GM12891 (cell line): Measurements from ENCODE around the gene ILF3.

Source experiments
- DNase-seq: peaks from one replicate; pipeline ENCODE4 v3.0.0; 2011; ENCODE audit warnings: low spot score; ENCODE audit not compliant: insufficient read length
- FAIRE-seq: peaks from 2 replicates; lab custom pipeline; 2011; peaks lifted over from hg19 to GRCh38; lab: Jason Lieb, UNC
- PAX5 ChIP-seq: IDR thresholded peaks from 2 replicates; pipeline ENCODE4 v1.6.1; 2011; ENCODE audit warnings: low read length, moderate library complexity, mild to moderate bottlenecking; ENCODE audit not compliant: insufficient read depth, severe bottlenecking
- POLR2A ChIP-seq: IDR thresholded peaks from 2 replicates; pipeline ENCODE4 v1.6.1; 2011; ENCODE audit warnings: low read depth, low read length, control low read depth
- POLR2AphosphoS5 ChIP-seq: IDR thresholded peaks from 2 replicates; pipeline ENCODE4 v1.6.1; 2011; ENCODE audit warnings: low read depth, low read length, control low read depth
- POU2F2 ChIP-seq: IDR thresholded peaks from 2 replicates; pipeline ENCODE4 v1.6.1; 2011; ENCODE audit warnings: low read depth, mild to moderate bottlenecking, control low read depth, low read length, moderate library complexity
- SPI1 ChIP-seq: IDR thresholded peaks from 2 replicates; pipeline ENCODE4 v1.6.1; 2011; ENCODE audit warnings: low read depth, low read length, control low read depth
- TAF1 ChIP-seq: IDR thresholded peaks from 2 replicates; pipeline ENCODE4 v1.6.1; 2011; ENCODE audit warnings: low read depth, low read length, control low read depth

ILF3 gene

DNA sequence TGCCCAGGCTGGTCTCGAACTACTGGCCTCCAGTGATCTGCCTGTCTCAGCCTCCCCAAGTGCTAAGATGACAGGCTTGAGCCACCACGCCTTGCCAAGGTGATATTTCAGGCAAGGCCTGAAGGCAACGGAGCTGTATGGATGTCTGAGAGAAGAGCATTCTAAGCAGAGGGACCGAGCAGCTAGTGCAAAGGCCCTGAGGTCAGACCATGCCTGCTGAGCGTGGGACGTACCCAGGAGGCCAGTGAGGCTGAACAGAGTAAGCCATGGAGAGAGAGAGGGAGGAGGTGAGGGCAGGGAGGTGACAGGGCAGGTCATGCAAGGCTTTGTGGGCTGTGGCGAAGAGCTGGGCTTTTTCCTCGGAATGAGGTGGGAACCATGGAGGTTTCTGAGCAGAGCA lies 32.2 kb upstream of the ILF3 start:
- no peak for DNase-seq
- TF ChIP-seq POU2F2, result no peak
- TF ChIP-seq POLR2AphosphoS5, result no peak
- no peak for TF ChIP-seq TAF1
- TF ChIP-seq PAX5, result no peak
- no peak for TF ChIP-seq POLR2A
- TF ChIP-seq SPI1, result no peak
- FAIRE-seq, result no peak

DNA sequence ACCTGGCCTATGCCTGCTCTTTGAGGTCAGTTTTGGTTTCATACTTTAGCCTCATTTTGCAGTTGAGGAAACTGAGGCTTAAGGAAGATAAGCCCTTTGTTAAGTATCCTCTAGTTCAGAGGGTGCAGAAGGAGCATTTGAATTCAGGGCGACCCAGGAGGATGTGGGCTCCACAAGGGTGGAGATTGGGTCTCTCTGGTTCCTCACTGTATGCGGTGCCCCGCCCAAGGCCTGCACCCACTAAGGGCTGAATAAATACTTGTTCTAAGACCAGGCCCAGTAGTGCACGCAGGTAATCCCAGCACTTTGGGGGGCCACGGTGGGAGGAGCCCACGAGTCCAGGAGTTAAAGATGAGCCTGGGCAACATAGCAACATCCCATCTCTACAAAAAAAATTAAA lies 29.6 kb upstream of the ILF3 start:
- FAIRE-seq (no peak), DNase-seq (no peak)
- TF ChIP-seq PAX5 (no peak), POU2F2 (no peak), POLR2AphosphoS5 (no peak), POLR2A (no peak), SPI1 (no peak), TAF1 (no peak)

GRCh38 chr19:10625003-10625761 lies 29.0 kb upstream of the ILF3 start, which contains the start of gene SLC44A2:
Gene SLC44A2, plus strand, starts transcription at chr19:10625553. Its CDS starts 81 bp downstream, at chr19:10625634.
- DNase-seq (no peak), FAIRE-seq (no peak)
- TF ChIP-seq POLR2A (no peak), TAF1 (no peak), PAX5 (no peak), POU2F2 (no peak), SPI1 (no peak), POLR2AphosphoS5 (no peak)

DNA sequence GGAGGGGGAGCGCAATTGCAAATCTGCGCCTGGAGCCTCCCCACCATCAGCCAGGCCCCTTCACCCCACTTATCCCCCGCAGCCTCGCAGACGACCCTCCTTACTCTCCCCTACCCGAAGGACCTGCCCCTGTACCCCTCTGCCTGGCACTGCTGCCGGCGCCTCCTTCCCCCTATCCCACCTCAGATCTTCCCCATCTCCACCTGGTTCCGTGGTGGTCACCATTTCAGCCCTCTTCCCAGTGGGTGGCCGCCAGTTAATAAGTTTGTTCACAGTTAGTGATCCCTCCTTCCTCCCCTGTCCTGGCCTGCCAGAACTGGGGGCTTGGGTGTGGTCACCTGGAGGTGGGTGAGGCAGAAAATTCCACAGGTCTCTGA lies 28.4 kb upstream of the ILF3 start:
- TF ChIP-seq TAF1 (no peak), POLR2AphosphoS5 (no peak), POU2F2 (no peak), SPI1 (no peak), POLR2A (no peak), PAX5 (no peak)
- no peak for DNase-seq
- FAIRE-seq, result no peak

GRCh38 chr19:10631874-10632273 lies 22.3 kb upstream of the ILF3 start:
- DNase-seq (no peak), FAIRE-seq (no peak)

GRCh38 chr19:10634430-10634829 lies 19.7 kb upstream of the ILF3 start:
- no peak for FAIRE-seq
- no peak for TF ChIP-seq SPI1
- TF ChIP-seq POLR2A, result no peak

More at GRCh38 chr19:10631874-10632273, 22.3 kb upstream of the ILF3 start:
- TF ChIP-seq TAF1 (no peak), POLR2A (no peak)

GRCh38 chr19:10634963-10635362 lies 19.2 kb upstream of the ILF3 start:
- FAIRE-seq (no peak), DNase-seq (no peak)
- TF ChIP-seq POLR2AphosphoS5, result no peak
- no peak for TF ChIP-seq POU2F2
- no peak for TF ChIP-seq POLR2A
- TF ChIP-seq PAX5, result no peak
- TF ChIP-seq TAF1, result no peak
- TF ChIP-seq SPI1, result no peak

More at GRCh38 chr19:10634430-10634829, 19.7 kb upstream of the ILF3 start:
- no peak for DNase-seq

DNA sequence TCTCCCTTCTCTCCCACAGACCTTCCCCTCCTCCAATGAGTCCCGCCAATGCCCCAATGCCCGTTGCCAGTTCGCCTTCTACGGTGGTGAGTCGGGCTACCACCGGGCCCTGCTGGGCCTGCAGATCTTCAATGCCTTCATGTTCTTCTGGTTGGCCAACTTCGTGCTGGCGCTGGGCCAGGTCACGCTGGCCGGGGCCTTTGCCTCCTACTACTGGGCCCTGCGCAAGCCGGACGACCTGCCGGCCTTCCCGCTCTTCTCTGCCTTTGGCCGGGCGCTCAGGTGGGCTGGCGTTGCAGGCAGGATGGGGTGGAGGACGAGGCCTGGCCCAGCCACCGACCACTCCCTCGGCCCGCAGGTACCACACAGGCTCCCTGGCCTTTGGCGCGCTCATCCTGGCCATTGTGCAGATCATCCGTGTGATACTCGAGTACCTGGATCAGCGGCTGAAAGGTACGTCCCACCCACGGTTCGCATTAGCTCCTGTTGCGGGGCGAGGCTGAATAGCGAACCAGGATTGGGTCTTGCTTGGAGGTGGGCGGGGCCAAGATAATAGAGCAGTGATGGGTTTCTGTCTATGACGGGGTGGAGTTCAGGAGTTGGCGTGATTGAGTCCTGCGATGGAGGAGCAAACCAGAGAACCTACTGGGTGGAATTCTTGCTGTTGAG lies 17.7 kb upstream of the ILF3 start:
- TF ChIP-seq PAX5, result no peak
- TF ChIP-seq POLR2AphosphoS5, result no peak
- TF ChIP-seq TAF1, result no peak
- no peak for TF ChIP-seq SPI1
- no peak for TF ChIP-seq POLR2A
- TF ChIP-seq POU2F2, result no peak
- FAIRE-seq, result no peak
- no peak for DNase-seq

GRCh38 chr19:10637894-10638293 lies 16.3 kb upstream of the ILF3 start:
- no peak for DNase-seq
- TF ChIP-seq POU2F2 (no peak), SPI1 (0 out of 2 replicates have a peak, but pooled peaks have one; percentile 20)
- no peak for FAIRE-seq

DNA sequence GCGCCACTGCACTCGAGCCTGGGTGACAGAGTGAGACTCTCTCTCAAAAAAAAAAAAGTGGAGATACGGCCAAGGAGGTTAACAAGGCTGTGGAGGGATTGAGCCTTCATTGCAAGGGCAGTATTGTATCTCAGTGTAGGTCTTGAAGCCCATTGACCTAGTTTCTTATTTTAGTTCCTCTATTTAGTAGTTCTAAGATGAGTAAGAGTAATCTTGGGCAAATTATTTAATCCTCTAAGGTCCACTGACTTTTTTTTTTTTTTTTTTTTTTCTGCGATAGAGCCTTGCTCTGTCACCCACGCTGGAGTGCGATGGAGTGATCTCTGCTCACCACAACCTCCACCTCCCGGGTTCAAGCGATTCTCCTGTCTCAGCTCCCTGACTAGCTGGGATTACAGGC lies 14.3 kb upstream of the ILF3 start:
- DNase-seq (peak; percentile 64), FAIRE-seq (no peak)
- TF ChIP-seq POU2F2 (no peak), TAF1 (no peak), POLR2AphosphoS5 (no peak), SPI1 (no peak), POLR2A (no peak), PAX5 (no peak)
